HUES48 (cell line): ENCODE measurements around the gene KIF26A.

ENCODE experiments used
- H3K27ac ChIP-seq: one replicate; pipeline ENCODE4 v1.7.0; 2013; ENCODE audit warnings: low read depth, low read length, inconsistent platforms
- H3K27me3 ChIP-seq: 2 replicates; pipeline ENCODE4 v1.6.1; 2013; ENCODE audit warnings: mild to moderate bottlenecking, low read length; ENCODE audit not compliant: control insufficient read depth, insufficient read depth
- H3K36me3 ChIP-seq: 2 replicates; pipeline ENCODE4 v1.6.1; 2013; ENCODE audit warnings: low read length; ENCODE audit not compliant: control insufficient read depth, insufficient read depth
- H3K4me1 ChIP-seq: 2 replicates; pipeline ENCODE4 v1.6.1; 2013; ENCODE audit warnings: mild to moderate bottlenecking, low read length; ENCODE audit not compliant: control insufficient read depth, insufficient read depth
- H3K4me3 ChIP-seq: 2 replicates; pipeline ENCODE4 v1.5.1; 2013; ENCODE audit warnings: mild to moderate bottlenecking, low read depth, low read length
- H3K9ac ChIP-seq: 2 replicates; pipeline ENCODE4 v1.6.1; 2013; ENCODE audit warnings: mild to moderate bottlenecking, low read depth, low read length, moderate library complexity
- H3K9me3 ChIP-seq: 2 replicates; pipeline ENCODE4 v1.6.1; 2013; ENCODE audit warnings: low read length; ENCODE audit not compliant: control insufficient read depth, insufficient read depth

KIF26A gene

GRCh38 chr14:104142136-104142945, 4.0 kb downstream of the KIF26A start:
- Histone ChIP-seq H3K9ac (no peak overlapping the region), H3K4me3 (no peak overlapping the region), H3K9me3 (no peaks in the 10 kb centered on the region), H3K4me1 (peaks cover 10% of the 10 kb centered on the region; the same call in 1 of the 2 replicates), H3K27me3 (peaks cover 4% of the 10 kb centered on the region), H3K27ac (no peak overlapping the region), H3K36me3 (peaks cover 14% of the 10 kb centered on the region)

GRCh38 chr14:104142946-104143470, 4.6 kb downstream of the KIF26A start:
- no peak overlapping the region for H3K27ac ChIP-seq
- H3K4me1 ChIP-seq = peaks cover 14% of the 10 kb centered on the region
- H3K36me3 ChIP-seq = peaks cover 14% of the 10 kb centered on the region
- H3K27me3 ChIP-seq = no peaks in the 10 kb centered on the region; the same call in 1 of the 2 replicates
- no peak overlapping the region for H3K9ac ChIP-seq
- H3K4me3 ChIP-seq = no peak overlapping the region
- H3K9me3 ChIP-seq = no peaks in the 10 kb centered on the region

- no peak overlapping the region for H3K9ac ChIP-seq
- H3K4me1 ChIP-seq = peaks cover 20% of the 10 kb centered on the region
- no peaks in the 10 kb centered on the region; the same call in 1 of the 2 replicates for H3K27me3 ChIP-seq
- no peak overlapping the region for H3K4me3 ChIP-seq
- no peak overlapping the region for H3K27ac ChIP-seq
- H3K36me3 ChIP-seq = peaks cover 14% of the 10 kb centered on the region
- no peaks in the 10 kb centered on the region for H3K9me3 ChIP-seq
Measured at GRCh38 chr14:104143521-104144452, 5.4 kb downstream of the KIF26A start.

- no peak overlapping the region for H3K27ac ChIP-seq
- no peak overlapping the region for H3K4me3 ChIP-seq
- no peaks in the 10 kb centered on the region for H3K27me3 ChIP-seq
- H3K9ac ChIP-seq = no peak overlapping the region
- peaks cover 14% of the 10 kb centered on the region for H3K36me3 ChIP-seq
- no peaks in the 10 kb centered on the region for H3K9me3 ChIP-seq
- peaks cover 25% of the 10 kb centered on the region for H3K4me1 ChIP-seq
Measured at GRCh38 chr14:104144453-104144790, 6.0 kb downstream of the KIF26A start.

- peaks cover 14% of the 10 kb centered on the region for H3K36me3 ChIP-seq
- no peak overlapping the region for H3K27ac ChIP-seq
- H3K4me1 ChIP-seq = peaks cover 22% of the 10 kb centered on the region
- no peaks in the 10 kb centered on the region for H3K27me3 ChIP-seq
- no peaks in the 10 kb centered on the region for H3K9me3 ChIP-seq
- H3K9ac ChIP-seq = no peak overlapping the region
- H3K4me3 ChIP-seq = no peak overlapping the region
Measured at GRCh38 chr14:104144911-104145825, 6.8 kb downstream of the KIF26A start.

GRCh38 chr14:104145826-104146601, 7.6 kb downstream of the KIF26A start:
- no peak overlapping the region for H3K27ac ChIP-seq
- no peak overlapping the region for H3K9ac ChIP-seq
- peaks cover 14% of the 10 kb centered on the region for H3K36me3 ChIP-seq
- H3K4me3 ChIP-seq = no peak overlapping the region
- no peaks in the 10 kb centered on the region for H3K27me3 ChIP-seq
- peaks cover 19% of the 10 kb centered on the region for H3K4me1 ChIP-seq
- H3K9me3 ChIP-seq = no peaks in the 10 kb centered on the region

GRCh38 chr14:104146651-104147345, 8.4 kb downstream of the KIF26A start:
- Histone ChIP-seq H3K9ac (no peak overlapping the region), H3K9me3 (no peaks in the 10 kb centered on the region), H3K4me3 (no peak overlapping the region), H3K4me1 (peaks cover 19% of the 10 kb centered on the region), H3K36me3 (peaks cover 15% of the 10 kb centered on the region), H3K27me3 (no peaks in the 10 kb centered on the region), H3K27ac (no peak overlapping the region)

GRCh38 chr14:104147346-104148125, 9.1 kb downstream of the KIF26A start:
- Histone ChIP-seq H3K4me3 (no peak overlapping the region), H3K9me3 (no peaks in the 10 kb centered on the region), H3K4me1 (peaks cover 19% of the 10 kb centered on the region), H3K36me3 (peaks cover 20% of the 10 kb centered on the region), H3K9ac (no peak overlapping the region), H3K27ac (peak overlapping the region; percentile 45), H3K27me3 (no peaks in the 10 kb centered on the region)
